ENCODE measurements around the gene LINGO4. TPM values are rescaled to one million over a fixed set of nuclear protein-coding genes. Genes with fewer than 3 reads are reported as not detected.

The LINGO4 gene
- total and polyA plus RNA-seq, 2 of the 13 experiments (the other 11 are each of a cell fraction or from before 2014, with no cell fraction given), result 0.02 to 0.05 TPM

GRCh38 chr1:151839457-151840403 lies 34.5 kb upstream of the LINGO4 start, which contains the start of gene C2CD4D (continued):
- TF ChIP-seq HMGXB3 (CRISPR knock-in tag; IDR thresholded peaks at IDR 0.05; ENCODE audit: borderline replicate concordance), result no peak
- 0 out of 2 replicates have a peak, but pooled peaks have one; percentile 9 for TF ChIP-seq RAD21 (CRISPR knock-in tag; IDR thresholded peaks at IDR 0.05)
- TF ChIP-seq ZNF260 (CRISPR knock-in tag; IDR thresholded peaks at IDR 0.05; ENCODE audit: borderline replicate concordance, low read depth), result no peak
- TF ChIP-seq SALL1 (CRISPR knock-in tag; IDR thresholded peaks at IDR 0.05), result peak; percentile 48
- TF ChIP-seq HDAC1 (CRISPR knock-in tag; IDR thresholded peaks at IDR 0.05), result peak; percentile 54; the same call in 1 of the 2 replicates
- no peak for TF ChIP-seq ZNF724P (CRISPR knock-in tag; IDR thresholded peaks at IDR 0.05; ENCODE audit: borderline replicate concordance)
- TF ChIP-seq TBX2 (CRISPR knock-in tag; IDR thresholded peaks at IDR 0.05; ENCODE audit: borderline replicate concordance), result peak; percentile 46; the same call in 1 of the 2 replicates
- peak; percentile 44; the same call in 1 of the 2 replicates for TF ChIP-seq TFDP1 (CRISPR knock-in tag; IDR thresholded peaks at IDR 0.05; ENCODE audit: borderline replicate concordance)
- TF ChIP-seq, protein P1, sequence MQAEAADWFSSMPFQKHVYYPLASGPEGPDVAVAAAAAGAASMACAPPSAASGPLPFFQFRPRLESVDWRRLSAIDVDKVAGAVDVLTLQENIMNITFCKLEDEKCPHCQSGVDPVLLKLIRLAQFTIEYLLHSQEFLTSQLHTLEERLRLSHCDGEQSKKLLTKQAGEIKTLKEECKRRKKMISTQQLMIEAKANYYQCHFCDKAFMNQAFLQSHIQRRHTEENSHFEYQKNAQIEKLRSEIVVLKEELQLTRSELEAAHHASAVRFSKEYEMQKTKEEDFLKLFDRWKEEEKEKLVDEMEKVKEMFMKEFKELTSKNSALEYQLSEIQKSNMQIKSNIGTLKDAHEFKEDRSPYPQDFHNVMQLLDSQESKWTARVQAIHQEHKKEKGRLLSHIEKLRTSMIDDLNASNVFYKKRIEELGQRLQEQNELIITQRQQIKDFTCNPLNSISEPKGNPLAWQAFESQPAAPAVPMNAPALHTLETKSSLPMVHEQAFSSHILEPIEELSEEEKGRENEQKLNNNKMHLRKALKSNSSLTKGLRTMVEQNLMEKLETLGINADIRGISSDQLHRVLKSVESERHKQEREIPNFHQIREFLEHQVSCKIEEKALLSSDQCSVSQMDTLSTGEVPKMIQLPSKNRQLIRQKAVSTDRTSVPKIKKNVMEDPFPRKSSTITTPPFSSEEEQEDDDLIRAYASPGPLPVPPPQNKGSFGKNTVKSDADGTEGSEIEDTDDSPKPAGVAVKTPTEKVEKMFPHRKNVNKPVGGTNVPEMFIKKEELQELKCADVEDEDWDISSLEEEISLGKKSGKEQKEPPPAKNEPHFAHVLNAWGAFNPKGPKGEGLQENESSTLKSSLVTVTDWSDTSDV (CRISPR knock-in tag; IDR thresholded peaks at IDR 0.05), result 0 out of 2 replicates have a peak, but pooled peaks have one; percentile 79
- TF ChIP-seq TRAFD1 (CRISPR knock-in tag; IDR thresholded peaks at IDR 0.05; ENCODE audit: borderline replicate concordance), result no peak
- TF ChIP-seq SP5 (CRISPR knock-in tag; IDR thresholded peaks at IDR 0.05; ENCODE audit: borderline replicate concordance, low read depth), result peak; percentile 58; the same call in 1 of the 2 replicates
- TF ChIP-seq, protein P2, sequence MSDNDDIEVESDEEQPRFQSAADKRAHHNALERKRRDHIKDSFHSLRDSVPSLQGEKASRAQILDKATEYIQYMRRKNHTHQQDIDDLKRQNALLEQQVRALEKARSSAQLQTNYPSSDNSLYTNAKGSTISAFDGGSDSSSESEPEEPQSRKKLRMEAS (IDR thresholded peaks at IDR 0.05), result peak; percentile 56
- peak in 1 of 2 experiments; percentile 25; a peak in 1 of 4 replicates for TF ChIP-seq HMGXB4 (CRISPR knock-in tag; IDR thresholded peaks at IDR 0.05; ENCODE audit: borderline replicate concordance in 1 of 2, low read depth in 1 of 2)
- peak; percentile 51; the same call in 1 of the 2 replicates for TF ChIP-seq ZNF891 (CRISPR knock-in tag; IDR thresholded peaks at IDR 0.05)

Data from HepG2 (cell line).